H1 (cell line): Measurements from ENCODE around the gene NOXRED1. TPM values are rescaled to one million over a fixed set of nuclear protein-coding genes. Genes with fewer than 3 reads are reported as not detected.

Source experiments
- CTBP2 ChIP-seq: IDR thresholded peaks from 2 replicates; pipeline ENCODE4 v1.7.0; 2011; ENCODE audit warnings: borderline replicate concordance, mild to moderate bottlenecking, moderate library complexity, mixed read lengths, low read length; ENCODE audit not compliant: insufficient read depth, insufficient read length
- EP300 ChIP-seq, 2 experiments: IDR thresholded peaks; 1 replicate in 1 of 2; 2 replicates in 1 of 2; pipeline ENCODE4 v1.6.1; 2011 to 2012; ENCODE audit warnings: low read depth in 2 of 2, low read length in 2 of 2, mild to moderate bottlenecking in 2 of 2, borderline replicate concordance in 1 of 2, inconsistent platforms in 1 of 2, moderate library complexity in 1 of 2
- GTF2F1 ChIP-seq: IDR thresholded peaks from 2 replicates; pipeline ENCODE4 v1.6.1; 2012; ENCODE audit warnings: low read depth, low read length, improper control_type of control experiment, borderline replicate concordance
- HDAC6 ChIP-seq: IDR thresholded peaks from one replicate; pipeline ENCODE4 v1.7.1; 2012; ENCODE audit warnings: low read depth, mild to moderate bottlenecking, inconsistent platforms, low read length, moderate library complexity
- KDM1A ChIP-seq: fragments of 200-600, 300-600 bp; sonication (generic); IDR thresholded peaks from 2 replicates; pipeline ENCODE4 v1.7.1; 2016; ENCODE audit warnings: mild to moderate bottlenecking, low read length, borderline replicate concordance
- RFX5 ChIP-seq: IDR thresholded peaks from 2 replicates; pipeline ENCODE4 v1.6.1; 2011; ENCODE audit warnings: low read depth, low read length, improper control_type of control experiment, borderline replicate concordance
- TEAD4 ChIP-seq: IDR thresholded peaks from 2 replicates; pipeline ENCODE4 v1.6.1; 2012; ENCODE audit warnings: low read depth, low read length, inconsistent platforms, mixed read lengths
- polyA plus RNA-seq, 7 experiments: library from polyadenylated mRNA; depleted of rRNA in 3 of 7; stranded (reverse) in 5 of 7; unstranded in 2 of 7; fragments of >200 nt in 5 of 7; fragments of 200-250 nt in 2 of 7; gene quantifications; 1 replicate in 5 of 7; 2 replicates in 1 of 7; 4 replicates in 1 of 7; pipeline versions ENCODE4 v1.2.1 to v1.2.3, GENCODE V29; 2011 to 2013; ENCODE audit warnings: missing spikeins in 2 of 7, mixed read lengths in 2 of 7
- total RNA-seq: library from RNA; stranded (reverse); fragmentation: NEBNext Ultra II Directional; extraction: Animal tissue kit (Norgen Biotek cat#: 25700); gene quantifications from 2 replicates; pipeline ENCODE4 v1.2.1, GENCODE V29; 2021
- TF ChIP-seq, protein P1 (sequence below): IDR thresholded peaks from 2 replicates; pipeline ENCODE4 v1.6.1; 2012; ENCODE audit warnings: low read length, inconsistent platforms

NOXRED1 gene
- total and polyA plus RNA-seq, 2 of the 8 experiments (the other 6 are each of a cell fraction or from before 2014, with no cell fraction given), result 0.23 to 0.48 TPM

DNA sequence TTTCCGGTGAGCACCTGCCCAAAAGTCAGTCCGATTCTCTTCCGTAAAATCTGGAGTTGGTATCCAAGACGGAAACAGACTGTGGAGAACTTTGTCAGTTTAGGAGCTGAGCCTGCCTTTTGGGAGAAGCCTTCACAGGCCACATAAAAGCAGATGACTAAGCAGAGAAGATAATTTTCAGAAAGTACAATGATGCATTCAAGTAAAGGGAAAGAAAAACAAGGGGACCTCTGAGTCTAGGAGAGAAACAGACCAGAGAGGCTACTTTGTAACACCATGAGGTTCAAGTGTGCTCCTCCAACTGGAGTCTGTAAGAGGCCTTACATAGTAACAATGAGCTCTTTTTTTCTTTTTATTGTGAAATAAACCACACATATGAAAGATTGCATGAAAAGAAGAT is 67.5 kb downstream of the NOXRED1 start (continued):
- TF ChIP-seq, protein P1, sequence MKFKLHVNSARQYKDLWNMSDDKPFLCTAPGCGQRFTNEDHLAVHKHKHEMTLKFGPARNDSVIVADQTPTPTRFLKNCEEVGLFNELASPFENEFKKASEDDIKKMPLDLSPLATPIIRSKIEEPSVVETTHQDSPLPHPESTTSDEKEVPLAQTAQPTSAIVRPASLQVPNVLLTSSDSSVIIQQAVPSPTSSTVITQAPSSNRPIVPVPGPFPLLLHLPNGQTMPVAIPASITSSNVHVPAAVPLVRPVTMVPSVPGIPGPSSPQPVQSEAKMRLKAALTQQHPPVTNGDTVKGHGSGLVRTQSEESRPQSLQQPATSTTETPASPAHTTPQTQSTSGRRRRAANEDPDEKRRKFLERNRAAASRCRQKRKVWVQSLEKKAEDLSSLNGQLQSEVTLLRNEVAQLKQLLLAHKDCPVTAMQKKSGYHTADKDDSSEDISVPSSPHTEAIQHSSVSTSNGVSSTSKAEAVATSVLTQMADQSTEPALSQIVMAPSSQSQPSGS, result no peak
- no peak for TF ChIP-seq HDAC6
- TF ChIP-seq GTF2F1, result no peak
- no peak for TF ChIP-seq RFX5
- TF ChIP-seq CTBP2, result no peak
- no peak for TF ChIP-seq TEAD4
- no peak for TF ChIP-seq KDM1A
- TF ChIP-seq EP300 (IDR thresholded peaks at IDR 0.05; ENCODE audit: borderline replicate concordance in 1 of 2, low read depth in 2 of 2, low read length in 2 of 2), result no peak
- TF ChIP-seq, all 59 proteins: peak for 0
